HepG2 (cell line): Measurements from ENCODE around the gene STK32C. TPM values are rescaled to one million over a fixed set of nuclear protein-coding genes. Genes with fewer than 3 reads are reported as not detected.

ENCODE experiments used
- CSRNP1 ChIP-seq: sonication (generic); formaldehyde crosslinking; IDR thresholded peaks from 2 replicates; pipeline ENCODE4 v1.8.1; 2023; ENCODE audit warnings: mild to moderate bottlenecking, missing genetic modification reagents
- FOSL1 ChIP-seq: sonication (generic); formaldehyde crosslinking; IDR thresholded peaks from 2 replicates; pipeline ENCODE4 v1.9.0; 2021; ENCODE audit warnings: missing genetic modification reagents, borderline replicate concordance
- JUND ChIP-seq: sonication (generic); formaldehyde crosslinking; IDR thresholded peaks from 2 replicates; pipeline ENCODE4 v1.8.0; 2022; ENCODE audit warnings: mild to moderate bottlenecking, missing genetic modification reagents
- MIER2 ChIP-seq: IDR thresholded peaks from 2 replicates; pipeline ENCODE4 v1.6.1; 2016; ENCODE audit warnings: missing biosample characterization, missing genetic modification reagents
- MIER3 ChIP-seq: IDR thresholded peaks from 2 replicates; pipeline ENCODE4 v1.6.1; 2016; ENCODE audit warnings: missing compliant biosample characterization, borderline replicate concordance
- NRL ChIP-seq: sonication (generic); formaldehyde crosslinking; IDR thresholded peaks from 2 replicates; pipeline ENCODE4 v1.5.0; 2020; ENCODE audit warnings: missing genetic modification reagents, mild to moderate bottlenecking, moderate library complexity, borderline replicate concordance
- PHF5A ChIP-seq: IDR thresholded peaks from one replicate; pipeline ENCODE4 v1.6.1; 2018; ENCODE audit warnings: low read depth, missing genetic modification reagents; ENCODE audit not compliant: unreplicated experiment
- TCF7 ChIP-seq: sonication (generic); IDR thresholded peaks from 2 replicates; pipeline ENCODE4 v1.6.1; 2016; ENCODE audit warnings: antibody characterized with exemption, low read depth
- ZNF557 ChIP-seq: sonication (generic); formaldehyde crosslinking; IDR thresholded peaks from 2 replicates; pipeline ENCODE4 v1.4.0; 2020; ENCODE audit warnings: missing genetic modification reagents
- ZNF615 ChIP-seq: sonication (generic); formaldehyde crosslinking; IDR thresholded peaks from 2 replicates; pipeline ENCODE4 v1.5.0; 2020; ENCODE audit warnings: mild to moderate bottlenecking, missing genetic modification reagents, borderline replicate concordance
- ZNF724P ChIP-seq: sonication (generic); formaldehyde crosslinking; IDR thresholded peaks from 2 replicates; pipeline ENCODE4 v1.8.0; 2022; ENCODE audit warnings: missing genetic modification reagents, borderline replicate concordance
- ZNF737 ChIP-seq: sonication (generic); formaldehyde crosslinking; IDR thresholded peaks from 2 replicates; pipeline ENCODE4 v1.5.0; 2020; ENCODE audit warnings: missing genetic modification reagents, mild to moderate bottlenecking, borderline replicate concordance
- polyA plus RNA-seq, 8 experiments: library from polyadenylated mRNA; depleted of rRNA in 3 of 8; stranded (reverse) in 7 of 8; unstranded in 1 of 8; fragments of >200 nt; fragmentation: Illumina TruSeq in 4 of 8; extraction: Trizol in 4 of 8; gene quantifications; 2 replicates each; pipeline versions ENCODE4 v1.2.1 to v1.2.3, GENCODE V29; 2011 to 2016; ENCODE audit warnings: low read depth in 4 of 8, missing spikeins in 1 of 8, mixed read lengths in 1 of 8; ENCODE audit not compliant: insufficient read depth in 1 of 8
- total RNA-seq, 5 experiments: library from RNA; depleted of rRNA; stranded (reverse); fragments of >200 nt; fragmentation: Illumina TruSeq; extraction: Trizol; gene quantifications; 2 replicates each; pipeline ENCODE4 v1.2.3, GENCODE V29; 2016; ENCODE audit warnings: low read depth in 1 of 5
- TF ChIP-seq, protein P1 (sequence below): sonication (generic); formaldehyde crosslinking; IDR thresholded peaks from 2 replicates; pipeline ENCODE4 v1.5.1; 2020; ENCODE audit warnings: mild to moderate bottlenecking, missing genetic modification reagents, moderate library complexity
- TF ChIP-seq, protein P2 (sequence below): sonication (generic); formaldehyde crosslinking; IDR thresholded peaks from 2 replicates; pipeline ENCODE4 v1.5.1; 2020; ENCODE audit warnings: mild to moderate bottlenecking, missing genetic modification reagents, borderline replicate concordance
- TF ChIP-seq, protein P3 (sequence below): sonication (generic); formaldehyde crosslinking; IDR thresholded peaks from 2 replicates; pipeline ENCODE4 v1.9.0; 2021; ENCODE audit warnings: missing genetic modification reagents, borderline replicate concordance

Gene STK32C
- total and polyA plus RNA-seq, 2 of the 13 experiments (the other 11 are each of a cell fraction or from before 2014, with no cell fraction given), result 10.9 to 19.4 TPM

GRCh38 chr10:132294561-132295318, 13.0 kb downstream of the STK32C start (continued):
- TF ChIP-seq, protein P1, sequence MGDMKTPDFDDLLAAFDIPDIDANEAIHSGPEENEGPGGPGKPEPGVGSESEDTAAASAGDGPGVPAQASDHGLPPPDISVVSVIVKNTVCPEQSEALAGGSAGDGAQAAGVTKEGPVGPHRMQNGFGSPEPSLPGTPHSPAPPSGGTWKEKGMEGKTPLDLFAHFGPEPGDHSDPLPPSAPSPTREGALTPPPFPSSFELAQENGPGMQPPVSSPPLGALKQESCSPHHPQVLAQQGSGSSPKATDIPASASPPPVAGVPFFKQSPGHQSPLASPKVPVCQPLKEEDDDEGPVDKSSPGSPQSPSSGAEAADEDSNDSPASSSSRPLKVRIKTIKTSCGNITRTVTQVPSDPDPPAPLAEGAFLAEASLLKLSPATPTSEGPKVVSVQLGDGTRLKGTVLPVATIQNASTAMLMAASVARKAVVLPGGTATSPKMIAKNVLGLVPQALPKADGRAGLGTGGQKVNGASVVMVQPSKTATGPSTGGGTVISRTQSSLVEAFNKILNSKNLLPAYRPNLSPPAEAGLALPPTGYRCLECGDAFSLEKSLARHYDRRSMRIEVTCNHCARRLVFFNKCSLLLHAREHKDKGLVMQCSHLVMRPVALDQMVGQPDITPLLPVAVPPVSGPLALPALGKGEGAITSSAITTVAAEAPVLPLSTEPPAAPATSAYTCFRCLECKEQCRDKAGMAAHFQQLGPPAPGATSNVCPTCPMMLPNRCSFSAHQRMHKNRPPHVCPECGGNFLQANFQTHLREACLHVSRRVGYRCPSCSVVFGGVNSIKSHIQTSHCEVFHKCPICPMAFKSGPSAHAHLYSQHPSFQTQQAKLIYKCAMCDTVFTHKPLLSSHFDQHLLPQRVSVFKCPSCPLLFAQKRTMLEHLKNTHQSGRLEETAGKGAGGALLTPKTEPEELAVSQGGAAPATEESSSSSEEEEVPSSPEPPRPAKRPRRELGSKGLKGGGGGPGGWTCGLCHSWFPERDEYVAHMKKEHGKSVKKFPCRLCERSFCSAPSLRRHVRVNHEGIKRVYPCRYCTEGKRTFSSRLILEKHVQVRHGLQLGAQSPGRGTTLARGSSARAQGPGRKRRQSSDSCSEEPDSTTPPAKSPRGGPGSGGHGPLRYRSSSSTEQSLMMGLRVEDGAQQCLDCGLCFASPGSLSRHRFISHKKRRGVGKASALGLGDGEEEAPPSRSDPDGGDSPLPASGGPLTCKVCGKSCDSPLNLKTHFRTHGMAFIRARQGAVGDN (CRISPR knock-in tag), result peak; percentile 17; the same call in 1 of the 2 replicates
- no peak for TF ChIP-seq CSRNP1 (CRISPR knock-in tag)
- TF ChIP-seq ZNF615 (CRISPR knock-in tag), result no peak
- TF ChIP-seq MIER3, result no peak
- no peak for TF ChIP-seq ZNF737
- TF ChIP-seq, protein P2, sequence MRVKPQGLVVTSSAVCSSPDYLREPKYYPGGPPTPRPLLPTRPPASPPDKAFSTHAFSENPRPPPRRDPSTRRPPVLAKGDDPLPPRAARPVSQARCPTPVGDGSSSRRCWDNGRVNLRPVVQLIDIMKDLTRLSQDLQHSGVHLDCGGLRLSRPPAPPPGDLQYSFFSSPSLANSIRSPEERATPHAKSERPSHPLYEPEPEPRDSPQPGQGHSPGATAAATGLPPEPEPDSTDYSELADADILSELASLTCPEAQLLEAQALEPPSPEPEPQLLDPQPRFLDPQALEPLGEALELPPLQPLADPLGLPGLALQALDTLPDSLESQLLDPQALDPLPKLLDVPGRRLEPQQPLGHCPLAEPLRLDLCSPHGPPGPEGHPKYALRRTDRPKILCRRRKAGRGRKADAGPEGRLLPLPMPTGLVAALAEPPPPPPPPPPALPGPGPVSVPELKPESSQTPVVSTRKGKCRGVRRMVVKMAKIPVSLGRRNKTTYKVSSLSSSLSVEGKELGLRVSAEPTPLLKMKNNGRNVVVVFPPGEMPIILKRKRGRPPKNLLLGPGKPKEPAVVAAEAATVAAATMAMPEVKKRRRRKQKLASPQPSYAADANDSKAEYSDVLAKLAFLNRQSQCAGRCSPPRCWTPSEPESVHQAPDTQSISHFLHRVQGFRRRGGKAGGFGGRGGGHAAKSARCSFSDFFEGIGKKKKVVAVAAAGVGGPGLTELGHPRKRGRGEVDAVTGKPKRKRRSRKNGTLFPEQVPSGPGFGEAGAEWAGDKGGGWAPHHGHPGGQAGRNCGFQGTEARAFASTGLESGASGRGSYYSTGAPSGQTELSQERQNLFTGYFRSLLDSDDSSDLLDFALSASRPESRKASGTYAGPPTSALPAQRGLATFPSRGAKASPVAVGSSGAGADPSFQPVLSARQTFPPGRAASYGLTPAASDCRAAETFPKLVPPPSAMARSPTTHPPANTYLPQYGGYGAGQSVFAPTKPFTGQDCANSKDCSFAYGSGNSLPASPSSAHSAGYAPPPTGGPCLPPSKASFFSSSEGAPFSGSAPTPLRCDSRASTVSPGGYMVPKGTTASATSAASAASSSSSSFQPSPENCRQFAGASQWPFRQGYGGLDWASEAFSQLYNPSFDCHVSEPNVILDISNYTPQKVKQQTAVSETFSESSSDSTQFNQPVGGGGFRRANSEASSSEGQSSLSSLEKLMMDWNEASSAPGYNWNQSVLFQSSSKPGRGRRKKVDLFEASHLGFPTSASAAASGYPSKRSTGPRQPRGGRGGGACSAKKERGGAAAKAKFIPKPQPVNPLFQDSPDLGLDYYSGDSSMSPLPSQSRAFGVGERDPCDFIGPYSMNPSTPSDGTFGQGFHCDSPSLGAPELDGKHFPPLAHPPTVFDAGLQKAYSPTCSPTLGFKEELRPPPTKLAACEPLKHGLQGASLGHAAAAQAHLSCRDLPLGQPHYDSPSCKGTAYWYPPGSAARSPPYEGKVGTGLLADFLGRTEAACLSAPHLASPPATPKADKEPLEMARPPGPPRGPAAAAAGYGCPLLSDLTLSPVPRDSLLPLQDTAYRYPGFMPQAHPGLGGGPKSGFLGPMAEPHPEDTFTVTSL (CRISPR knock-in tag), result no peak
- no peak for TF ChIP-seq ZNF557
- no peak for TF ChIP-seq NRL
- TF ChIP-seq PHF5A (CRISPR knock-in tag), result no peak
- no peak for TF ChIP-seq FOSL1 (CRISPR knock-in tag)
- TF ChIP-seq, protein P3, sequence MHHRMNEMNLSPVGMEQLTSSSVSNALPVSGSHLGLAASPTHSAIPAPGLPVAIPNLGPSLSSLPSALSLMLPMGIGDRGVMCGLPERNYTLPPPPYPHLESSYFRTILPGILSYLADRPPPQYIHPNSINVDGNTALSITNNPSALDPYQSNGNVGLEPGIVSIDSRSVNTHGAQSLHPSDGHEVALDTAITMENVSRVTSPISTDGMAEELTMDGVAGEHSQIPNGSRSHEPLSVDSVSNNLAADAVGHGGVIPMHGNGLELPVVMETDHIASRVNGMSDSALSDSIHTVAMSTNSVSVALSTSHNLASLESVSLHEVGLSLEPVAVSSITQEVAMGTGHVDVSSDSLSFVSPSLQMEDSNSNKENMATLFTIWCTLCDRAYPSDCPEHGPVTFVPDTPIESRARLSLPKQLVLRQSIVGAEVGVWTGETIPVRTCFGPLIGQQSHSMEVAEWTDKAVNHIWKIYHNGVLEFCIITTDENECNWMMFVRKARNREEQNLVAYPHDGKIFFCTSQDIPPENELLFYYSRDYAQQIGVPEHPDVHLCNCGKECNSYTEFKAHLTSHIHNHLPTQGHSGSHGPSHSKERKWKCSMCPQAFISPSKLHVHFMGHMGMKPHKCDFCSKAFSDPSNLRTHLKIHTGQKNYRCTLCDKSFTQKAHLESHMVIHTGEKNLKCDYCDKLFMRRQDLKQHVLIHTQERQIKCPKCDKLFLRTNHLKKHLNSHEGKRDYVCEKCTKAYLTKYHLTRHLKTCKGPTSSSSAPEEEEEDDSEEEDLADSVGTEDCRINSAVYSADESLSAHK (CRISPR knock-in tag), result no peak
- TF ChIP-seq MIER2 (CRISPR knock-in tag), result peak; percentile 96
- no peak for TF ChIP-seq TCF7
- TF ChIP-seq ZNF724P (CRISPR knock-in tag), result no peak
- no peak for TF ChIP-seq JUND (CRISPR knock-in tag)
